HL-60 (cell line): ENCODE data around the gene MALSU1.

Experiments
- DNase-seq, 2 experiments: peaks; one replicate each; pipeline ENCODE4 v3.0.0-alpha.2; 2010 to 2020; ENCODE audit warnings: low read depth in 1 of 2, low spot score in 1 of 2
- H3K27ac ChIP-seq: fragments of 250-450 bp; sonication (Bioruptor Pico); replicated peaks from 2 replicates; pipeline ENCODE4 v1.5.1; 2020; ENCODE audit warnings: mild to moderate bottlenecking, moderate library complexity
- H3K27me3 ChIP-seq: fragments of 250-450 bp; sonication (Bioruptor Pico); 2 replicates; pipeline ENCODE4 v1.5.1; 2021; ENCODE audit warnings: mild to moderate bottlenecking, moderate library complexity; ENCODE audit not compliant: insufficient read depth, poor library complexity, severe bottlenecking
- H3K4me3 ChIP-seq: replicated peaks from 2 replicates; pipeline ENCODE4 v1.5.1; 2011; ENCODE audit warnings: mild to moderate bottlenecking, control low read depth, low read length; ENCODE audit not compliant: insufficient read depth
- CTCF ChIP-seq: IDR thresholded peaks from one replicate; pipeline ENCODE4 v1.5.1; 2011; ENCODE audit warnings: low read length, control low read depth, inconsistent platforms; ENCODE audit not compliant: insufficient read depth
- GABPA ChIP-seq: IDR thresholded peaks from 2 replicates; pipeline ENCODE4 v1.6.1; 2012; ENCODE audit warnings: low read depth
- POLR2AphosphoS5 ChIP-seq: IDR thresholded peaks from 2 replicates; pipeline ENCODE4 v1.6.1; 2012; ENCODE audit warnings: low read depth
- REST ChIP-seq: IDR thresholded peaks from 2 replicates; pipeline ENCODE4 v1.6.1; 2012; ENCODE audit warnings: low read depth; ENCODE audit not compliant: insufficient replicate concordance
- SPI1 ChIP-seq: IDR thresholded peaks from 2 replicates; pipeline ENCODE4 v1.6.1; 2012; ENCODE audit warnings: low read depth, mild to moderate bottlenecking, borderline replicate concordance

MALSU1 gene

GRCh38 chr7:23343806-23344475, 44.8 kb downstream of the MALSU1 start:
- no peak for DNase-seq
- H3K27ac ChIP-seq: no peak overlapping the region
- no peaks in the 10 kb centered on the region for H3K27me3 ChIP-seq
- TF ChIP-seq SPI1: no peak
- TF ChIP-seq GABPA: no peak
- TF ChIP-seq POLR2AphosphoS5: no peak
- no peak for TF ChIP-seq REST
- no peak for TF ChIP-seq CTCF
- H3K4me3 ChIP-seq: no peak overlapping the region

- no peaks in the 10 kb centered on the region for H3K27me3 ChIP-seq
- DNase-seq: no peak
- H3K27ac ChIP-seq: no peak overlapping the region
- no peak overlapping the region for H3K4me3 ChIP-seq
- TF ChIP-seq POLR2AphosphoS5: no peak
These were observed 46.5 kb downstream of the MALSU1 start for GRCh38 chr7:23345601-23346000.

GRCh38 chr7:23346316-23346715, 47.2 kb downstream of the MALSU1 start:
- H3K27me3 ChIP-seq: no peaks in the 10 kb centered on the region
- no peak overlapping the region for H3K4me3 ChIP-seq
- no peak overlapping the region for H3K27ac ChIP-seq
- no peak for DNase-seq
- TF ChIP-seq CTCF: no peak
- TF ChIP-seq GABPA: no peak
- TF ChIP-seq SPI1: no peak
- TF ChIP-seq REST: no peak
- no peak for TF ChIP-seq POLR2AphosphoS5

GRCh38 chr7:23347033-23347681, 48.0 kb downstream of the MALSU1 start:
- Histone ChIP-seq H3K27ac (no peak overlapping the region), H3K27me3 (no peaks in the 10 kb centered on the region), H3K4me3 (no peak overlapping the region)
- TF ChIP-seq REST (no peak), SPI1 (no peak), CTCF (no peak)
- no peak for DNase-seq
